GM23338 (cell line): ENCODE measurements around the gene TLCD3B. TPM values are rescaled to one million over a fixed set of nuclear protein-coding genes. Genes with fewer than 3 reads are reported as not detected.
"Not testable (repeated sequence)": the region's sequence is repeated elsewhere in the genome, so short reads cannot be mapped to it uniquely, and the experiment has no call there.

ENCODE experiments used
- ATAC-seq: fragments of 200-7000 bp; cut with Tn5 transposase; 3 replicates; pipeline ENCODE4 v1.9.1; 2020
- DNase-seq: peaks from one replicate; pipeline ENCODE4 v3.0.0-alpha.2; 2015; ENCODE audit warnings: low spot score
- H2AFZ ChIP-seq: fragments of 200-600 bp; sonication (generic); 2 replicates; pipeline ENCODE4 v1.8.0; 2016; ENCODE audit warnings: antibody characterized with exemption, mild to moderate bottlenecking, moderate library complexity
- H3F3A ChIP-seq: fragments of 200-600 bp; sonication (generic); replicated peaks from 2 replicates; pipeline ENCODE4 v1.8.0; 2017; ENCODE audit warnings: antibody characterized with exemption, mixed run types, low read depth
- H3K27ac ChIP-seq: fragments of 200-600 bp; sonication (generic); 2 replicates; pipeline ENCODE4 v1.6.1; 2016; ENCODE audit warnings: low read depth
- H3K27me3 ChIP-seq: fragments of 200-600 bp; sonication (generic); 2 replicates; pipeline ENCODE4 v1.8.0; 2016; ENCODE audit warnings: mild to moderate bottlenecking, mixed run types, moderate library complexity; ENCODE audit not compliant: insufficient read depth
- H3K36me3 ChIP-seq: fragments of 200-600 bp; sonication (generic); 2 replicates; pipeline ENCODE4 v1.8.0; 2016; ENCODE audit warnings: mild to moderate bottlenecking; ENCODE audit not compliant: insufficient read depth
- H3K4me1 ChIP-seq: fragments of 200-600 bp; sonication (generic); 2 replicates; pipeline ENCODE4 v1.8.0; 2016; ENCODE audit warnings: mild to moderate bottlenecking, moderate library complexity; ENCODE audit not compliant: insufficient read depth
- H3K4me2 ChIP-seq: fragments of 200-600 bp; sonication (generic); 2 replicates; pipeline ENCODE4 v1.7.1; 2017; ENCODE audit warnings: mixed run types
- H3K4me3 ChIP-seq: fragments of 200-600 bp; sonication (generic); 2 replicates; pipeline ENCODE4 v1.6.1; 2016; ENCODE audit warnings: mixed run types
- H3K79me2 ChIP-seq: fragments of 200-600 bp; sonication (generic); replicated peaks from 2 replicates; pipeline ENCODE4 v1.8.0; 2017; ENCODE audit warnings: mild to moderate bottlenecking; ENCODE audit not compliant: insufficient read depth
- H3K9me2 ChIP-seq: fragments of 200-600 bp; sonication (generic); 2 replicates; pipeline ENCODE4 v1.8.0; 2017; ENCODE audit not compliant: insufficient read depth
- H4K20me1 ChIP-seq: fragments of 200-600 bp; sonication (generic); replicated peaks from 2 replicates; pipeline ENCODE4 v1.8.0; 2017; ENCODE audit warnings: mild to moderate bottlenecking; ENCODE audit not compliant: insufficient read depth
- H3K27ac Mint-ChIP-seq: 2 replicates; pipeline ENCODE4 v1.8.0; 2020; ENCODE audit warnings: inconsistent platforms, mild to moderate bottlenecking, moderate library complexity, mixed read lengths
- H3K27me3 Mint-ChIP-seq: 3 replicates; pipeline ENCODE4 v1.8.0; 2022; ENCODE audit warnings: low read depth, mild to moderate bottlenecking, moderate library complexity, mixed read lengths, inconsistent platforms; ENCODE audit not compliant: insufficient read depth, poor library complexity
- H3K36me3 Mint-ChIP-seq: 3 replicates; pipeline ENCODE4 v1.8.0; 2021; ENCODE audit warnings: low read depth, mild to moderate bottlenecking, inconsistent platforms, moderate library complexity, mixed read lengths
- H3K4me1 Mint-ChIP-seq: 3 replicates; pipeline ENCODE4 v1.8.0; 2020; ENCODE audit warnings: mild to moderate bottlenecking, inconsistent platforms, mixed read lengths
- H3K4me3 Mint-ChIP-seq: 3 replicates; pipeline ENCODE4 v1.8.0; 2021; ENCODE audit warnings: moderate library complexity, mild to moderate bottlenecking, inconsistent platforms, mixed read lengths
- H3K9me3 Mint-ChIP-seq: 3 replicates; pipeline ENCODE4 v1.8.0; 2020; ENCODE audit warnings: moderate library complexity, mild to moderate bottlenecking, inconsistent platforms, mixed read lengths
- REST ChIP-seq: IDR thresholded peaks from one replicate; pipeline ENCODE4 v1.6.1; 2018; ENCODE audit warnings: antibody characterized with exemption; ENCODE audit not compliant: unreplicated experiment
- polyA plus RNA-seq: library from polyadenylated mRNA; unstranded; fragments of >200 nt; fragmentation: Nextera tagmentation; extraction: Ambion mirVana; gene quantifications from 2 replicates; pipeline ENCODE4 v1.2.1, GENCODE V29; 2016
- total RNA-seq: library from RNA; depleted of rRNA; stranded (reverse); fragments of >200 nt; shearing (Covaris generic); gene quantifications from 2 replicates; pipeline ENCODE4 v1.2.3, GENCODE V29; 2014

Gene TLCD3B
- total and polyA plus RNA-seq, 2 experiments from 2014 or later, result 14.2 to 37.4 TPM

GRCh38 chr16:30016555-30017276 lies 14.4 kb downstream of the TLCD3B start:
- Histone ChIP-seq H4K20me1 (no peaks in the 10 kb centered on the region), H3K4me3 (no peak overlapping the region)
- peaks cover 4% of the 10 kb centered on the region for H3K36me3 Mint-ChIP-seq

DNA sequence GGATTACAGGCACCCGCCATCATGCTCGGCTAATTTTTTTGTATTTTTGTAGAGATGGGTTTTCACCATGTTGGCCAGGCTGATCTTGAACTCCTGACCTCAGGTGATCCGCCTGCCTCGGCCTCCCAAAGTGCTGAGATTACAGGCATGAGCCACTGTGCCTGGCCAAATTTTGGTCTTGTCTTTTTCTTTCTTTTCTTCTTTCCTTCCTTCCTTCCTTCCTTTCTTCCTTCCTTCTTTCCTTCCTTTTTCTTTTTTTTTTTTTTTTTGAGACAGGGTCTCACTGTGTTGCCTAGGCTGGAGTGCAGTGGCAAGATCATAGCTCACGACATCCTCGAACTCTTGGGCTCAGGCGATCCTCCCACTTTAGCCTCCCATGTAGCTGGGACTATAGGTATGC lies 15.6 kb downstream of the TLCD3B start:
- H3K27me3 Mint-ChIP-seq, result peaks cover 18% of the 10 kb centered on the region
- H3K4me3 ChIP-seq, H3K27ac ChIP-seq, H3F3A ChIP-seq, H3K36me3 ChIP-seq, DNase-seq, H3K27ac Mint-ChIP-seq, H3K4me1 Mint-ChIP-seq, ATAC-seq, H2AFZ ChIP-seq, H3K9me3 Mint-ChIP-seq, H4K20me1 ChIP-seq, H3K79me2 ChIP-seq, H3K36me3 Mint-ChIP-seq, H3K4me3 Mint-ChIP-seq, H3K9me2 ChIP-seq, H3K4me1 ChIP-seq, H3K4me2 ChIP-seq: not testable (repeated sequence)
- H3K27me3 ChIP-seq, result peaks cover 18% of the 10 kb centered on the region

More at GRCh38 chr16:30016555-30017276, 14.4 kb downstream of the TLCD3B start:
- H3K4me2 ChIP-seq, result no peak overlapping the region
- peaks cover 2% of the 10 kb centered on the region; the same call in 1 of the 3 replicates for H3K9me3 Mint-ChIP-seq
- H3K4me1 Mint-ChIP-seq, result peaks cover 5% of the 10 kb centered on the region
- H3K4me1 ChIP-seq, result peaks cover 6% of the 10 kb centered on the region; the same call in 1 of the 2 replicates
- H3K27ac Mint-ChIP-seq, result no peak overlapping the region
- no peak for DNase-seq
- 0 out of 2 replicates have a peak, but pooled peaks cover 8% of the 10 kb centered on the region for H3F3A ChIP-seq
- no peak overlapping the region; the same call in 2 of the 3 replicates for H3K4me3 Mint-ChIP-seq
- H3K36me3 ChIP-seq, result no peaks in the 10 kb centered on the region
- no peaks in the 10 kb centered on the region for H3K79me2 ChIP-seq
- H2AFZ ChIP-seq, result no peak overlapping the region
- H3K27ac ChIP-seq, result no peak overlapping the region
- H3K27me3 ChIP-seq, result peaks cover 13% of the 10 kb centered on the region
- no peak for TF ChIP-seq REST
- peaks cover 16% of the 10 kb centered on the region for H3K27me3 Mint-ChIP-seq
- H3K9me2 ChIP-seq, result no peaks in the 10 kb centered on the region
- no peak for ATAC-seq

DNA sequence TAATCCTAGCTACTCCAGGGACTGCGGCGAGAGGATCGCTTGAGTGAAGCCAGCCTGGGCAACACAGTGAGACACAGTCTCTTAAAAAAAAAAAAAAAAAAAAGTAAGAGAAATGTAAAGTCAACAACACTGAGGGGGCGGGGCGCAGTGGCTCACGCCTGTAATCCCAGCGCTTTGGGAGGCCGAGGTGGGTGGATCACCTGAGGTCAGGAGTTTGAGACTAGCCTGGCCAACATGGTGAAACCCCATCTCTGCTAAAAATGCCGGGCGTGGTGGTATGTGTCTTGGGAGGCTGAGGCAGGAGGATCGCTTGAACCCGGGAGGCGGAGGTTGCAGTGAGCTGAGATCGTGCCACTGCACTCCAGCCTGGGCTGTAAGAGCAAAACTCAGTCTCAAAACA lies 18.5 kb downstream of the TLCD3B start:
- not testable (repeated sequence) for ATAC-seq, H4K20me1 ChIP-seq, H3K79me2 ChIP-seq, DNase-seq, H3K36me3 Mint-ChIP-seq, H2AFZ ChIP-seq, H3K27ac Mint-ChIP-seq, H3K36me3 ChIP-seq, H3F3A ChIP-seq, H3K27ac ChIP-seq, H3K9me3 Mint-ChIP-seq, H3K9me2 ChIP-seq
- H3K27me3 Mint-ChIP-seq, result peaks cover 28% of the 10 kb centered on the region
- Histone ChIP-seq H3K4me3 (peak overlapping the region; percentile 91; the same call in 1 of the 2 replicates), H3K4me1 (peaks cover 11% of the 10 kb centered on the region; the same call in 1 of the 2 replicates), H3K27me3 (peaks cover 33% of the 10 kb centered on the region), H3K4me2 (peak overlapping the region; percentile 87)
- H3K4me3 Mint-ChIP-seq, result 0 out of 3 replicates have a peak overlapping the region, but pooled peaks have one; percentile 77
- peaks cover 19% of the 10 kb centered on the region for H3K4me1 Mint-ChIP-seq
